Esophagus muscularis mucosa (tissue), 4 donors: Measurements from ENCODE around the gene NDUFB2. TPM values are rescaled to one million over a fixed set of nuclear protein-coding genes. Genes with fewer than 3 reads are reported as not detected.

Experiments used
- DNase-seq: peaks from one replicate; pipeline ENCODE4 v3.0.0-alpha.2; 2017; ENCODE audit errors: extremely low spot score
- H3K27ac ChIP-seq, 4 donors: fragments of 200-600 bp; sonication (generic); replicated peaks in 1 of 4; 1 replicate in 3 of 4; 2 replicates in 1 of 4; pipeline ENCODE4 v1.5.1; 2016 to 2019; ENCODE audit warnings: mild to moderate bottlenecking in 1 of 4
- H3K27me3 ChIP-seq, 4 donors: fragments of 200-600 bp; sonication (generic); one replicate each; pipeline versions ENCODE4 v1.5.1 to v1.6.0; 2016 to 2019
- H3K36me3 ChIP-seq, 4 donors: fragments of 200-600 bp; sonication (generic); one replicate each; pipeline ENCODE4 v1.5.1; 2016 to 2019
- H3K4me1 ChIP-seq, 4 donors: fragments of 200-600 bp; sonication (generic); one replicate each; pipeline ENCODE4 v1.5.1; 2016 to 2019
- H3K4me3 ChIP-seq, 4 donors: fragments of 200-600 bp; sonication (generic); 1 replicate in 2 of 4; 2 replicates in 2 of 4; pipeline ENCODE4 v1.5.1; 2016 to 2019; ENCODE audit warnings: mild to moderate bottlenecking in 4 of 4, moderate library complexity in 1 of 4
- H3K9me3 ChIP-seq, 4 donors: fragments of 200-600 bp; sonication (generic); 1 replicate in 3 of 4; 2 replicates in 1 of 4; pipeline ENCODE4 v1.5.1; 2016 to 2019
- CTCF ChIP-seq, 3 experiments: fragments of 200-600 bp in 2 of 3; fragments of 450-650 bp in 1 of 3; sonication (generic) in 2 of 3; IDR thresholded peaks; one replicate each; pipeline ENCODE4 v1.5.1; 2017 to 2019; ENCODE audit warnings: antibody characterized with exemption in 3 of 3, mild to moderate bottlenecking in 2 of 3, moderate library complexity in 1 of 3
- EP300 ChIP-seq: sonication (generic); formaldehyde crosslinking; IDR thresholded peaks from one replicate; pipeline ENCODE4 v1.6.1; 2017; ENCODE audit warnings: antibody characterized with exemption
- POLR2A ChIP-seq: fragments of 450-650 bp; IDR thresholded peaks from one replicate; pipeline ENCODE4 v1.6.1; 2017; ENCODE audit warnings: antibody characterized with exemption, moderate library complexity, mild to moderate bottlenecking, low read depth
- POLR2AphosphoS5 ChIP-seq, 2 donors: sonication (generic); formaldehyde crosslinking; IDR thresholded peaks; one replicate each; pipeline ENCODE4 v1.6.1; 2017; ENCODE audit warnings: antibody characterized with exemption in 2 of 2
- WGBS: methylation state at CpG from one replicate; pipeline ENCODE4 v1.1.5; 2018; 5-methylcytosine and 5-hydroxymethylcytosine counted together
- intact Hi-C: fragments of 100-400 bp; cut with DNase I; formaldehyde crosslinking; loops from one replicate; pipeline ENCODE4 v1.15.1; 2023
- total RNA-seq, 4 donors: library from RNA; depleted of rRNA; stranded (reverse); fragments of >200 nt; gene quantifications; one replicate each; pipeline versions ENCODE4 v1.1.0 to v1.2.1, GENCODE V29; 2016

NDUFB2 gene
- total RNA-seq, 4 donors from 2014 or later: 235 to 279 (median 262) TPM

DNA sequence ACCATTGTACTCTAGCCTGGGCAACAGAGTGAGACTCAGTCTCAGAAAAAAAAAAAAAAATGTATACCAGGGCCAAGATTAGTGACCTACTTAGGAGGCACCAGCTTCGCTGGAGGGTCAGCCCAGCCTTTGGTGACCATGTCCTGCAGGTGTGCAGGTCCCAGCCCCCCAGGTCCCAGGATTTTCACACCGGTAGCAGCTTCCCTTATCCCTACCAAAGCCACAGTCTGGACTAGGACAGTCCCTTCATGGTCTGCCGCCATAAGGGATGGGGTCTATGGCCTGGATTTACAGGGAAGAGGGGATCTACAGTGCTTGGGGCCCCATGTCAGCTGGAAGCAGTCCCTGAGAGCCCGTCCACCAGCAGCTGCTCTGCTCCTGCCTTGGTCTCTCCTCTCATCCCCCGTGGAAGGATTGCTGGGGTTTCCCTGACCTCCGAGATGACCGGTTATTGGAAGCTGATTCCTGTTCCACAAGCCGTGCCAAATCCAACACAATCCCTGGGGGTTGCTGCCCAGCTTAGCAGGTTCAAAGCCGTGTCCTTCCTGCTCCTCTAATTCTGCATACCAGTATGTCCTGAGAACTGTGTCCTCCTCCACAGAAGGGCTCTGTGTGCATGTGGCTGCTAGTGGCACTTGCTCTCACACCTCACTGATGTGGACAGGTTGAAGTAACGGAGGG, 11.0 kb upstream of the NDUFB2 start:
- WGBS: 81% methylated on average over 9 of the region's 10 CpGs
- no peak overlapping the region for H3K27ac ChIP-seq
- peaks cover 34 to 97% (median 75%) of the 10 kb centered on the region in 4 donors for H3K36me3 ChIP-seq
- no peaks in the 10 kb centered on the region for H3K4me1 ChIP-seq
- intact Hi-C loops: no loop called here
- no peak overlapping the region for H3K4me3 ChIP-seq
- DNase-seq: no peak
- no peaks in the 10 kb centered on the region for H3K9me3 ChIP-seq
- H3K27me3 ChIP-seq: no peaks in the 10 kb centered on the region
- no peak for TF ChIP-seq POLR2A
- TF ChIP-seq CTCF (IDR thresholded peaks at IDR 0.05): no peak
- no peak for TF ChIP-seq POLR2AphosphoS5 (IDR thresholded peaks at IDR 0.05)

DNA sequence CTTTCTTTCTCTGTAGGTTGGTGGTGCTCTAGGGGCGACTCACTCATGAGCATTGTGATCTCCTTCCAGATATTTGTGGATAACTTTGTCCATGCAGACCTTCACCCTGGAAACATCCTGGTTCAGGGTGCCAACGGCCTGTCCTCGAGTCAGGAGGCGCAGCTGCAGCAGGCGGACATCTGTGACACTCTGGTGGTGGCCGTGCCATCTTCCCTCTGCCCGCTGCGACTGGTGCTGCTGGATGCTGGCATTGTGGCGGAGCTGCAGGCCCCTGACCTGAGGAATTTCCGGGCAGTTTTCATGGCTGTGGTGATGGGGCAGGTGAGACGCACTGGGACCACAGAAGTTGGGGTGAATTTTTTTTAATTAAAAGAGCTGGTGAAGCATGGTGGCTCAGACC, 9.6 kb upstream of the NDUFB2 start:
- Histone ChIP-seq H3K36me3 (peaks cover 29 to 97% (median 75%) of the 10 kb centered on the region in 4 donors), H3K27ac (no peak overlapping the region), H3K4me3 (no peak overlapping the region), H3K9me3 (no peaks in the 10 kb centered on the region), H3K27me3 (no peaks in the 10 kb centered on the region), H3K4me1 (no peaks in the 10 kb centered on the region)
- no peak for TF ChIP-seq POLR2AphosphoS5 (IDR thresholded peaks at IDR 0.05)
- no peak for TF ChIP-seq EP300
- TF ChIP-seq CTCF (IDR thresholded peaks at IDR 0.05): no peak
- TF ChIP-seq POLR2A: no peak
- DNase-seq: no peak
- intact Hi-C loops: no loop called here
- 99% methylated on average over 11 of the region's 11 CpGs for WGBS

DNA sequence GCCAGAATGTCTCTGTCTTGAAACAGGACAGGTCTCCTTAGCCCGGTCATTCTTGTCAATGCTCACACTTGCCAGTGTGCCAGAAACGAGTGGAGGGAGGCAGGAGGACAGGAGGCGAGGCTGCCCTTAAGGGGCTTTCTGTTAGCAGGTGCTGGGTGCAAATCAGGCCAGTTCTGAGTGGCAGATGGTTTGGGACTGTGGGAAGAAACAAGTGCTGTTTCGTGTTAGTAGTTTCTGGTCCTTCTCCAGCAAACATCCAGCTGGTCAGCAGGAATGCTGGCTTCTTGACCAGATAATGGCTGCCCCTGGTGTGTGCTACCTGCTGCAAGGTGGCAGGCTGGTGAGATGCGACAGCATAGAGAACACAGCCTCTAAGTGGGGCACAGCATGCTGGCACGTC, 8.2 kb upstream of the NDUFB2 start:
- TF ChIP-seq POLR2A: no peak
- H3K36me3 ChIP-seq: peaks cover 22 to 100% (median 74%) of the 10 kb centered on the region in 4 donors
- intact Hi-C loops: no loop called here

GRCh38 chr7:140689199-140690152, 7.0 kb upstream of the NDUFB2 start:
- H3K4me1 ChIP-seq: no peaks in the 10 kb centered on the region
- no peaks in the 10 kb centered on the region for H3K9me3 ChIP-seq
- 93% methylated on average over 16 of the region's 16 CpGs for WGBS
- peaks cover 21 to 99% (median 70%) of the 10 kb centered on the region in 4 donors for H3K36me3 ChIP-seq
- intact Hi-C loops: loop anchor here (10.0 kb wide), 1 partner anchor 325 kb away; the partner anchor contains the start of gene MRPS33
- DNase-seq: no peak
- no peaks in the 10 kb centered on the region for H3K27me3 ChIP-seq
- TF ChIP-seq POLR2A: no peak
- TF ChIP-seq CTCF (IDR thresholded peaks at IDR 0.05): no peak
- TF ChIP-seq EP300: no peak
- TF ChIP-seq POLR2AphosphoS5 (IDR thresholded peaks at IDR 0.05): no peak
- no peak overlapping the region for H3K27ac ChIP-seq
- no peak overlapping the region for H3K4me3 ChIP-seq

More for the DNA sequence above, 8.2 kb upstream of the NDUFB2 start:
- no peaks in the 10 kb centered on the region for H3K4me1 ChIP-seq
- H3K4me3 ChIP-seq: no peak overlapping the region
- 88% methylated on average over 6 of the region's 6 CpGs for WGBS
- DNase-seq: no peak
- H3K27me3 ChIP-seq: no peaks in the 10 kb centered on the region
- H3K27ac ChIP-seq: no peak overlapping the region
- H3K9me3 ChIP-seq: no peaks in the 10 kb centered on the region
